Measurements from ENCODE around the gene SRPX. TPM values are rescaled to one million over a fixed set of nuclear protein-coding genes. Genes with fewer than 3 reads are reported as not detected.
A peak's percentile ranks its signal among the peaks of the same experiment; 100 is the strongest.

Gene SRPX, protein sequence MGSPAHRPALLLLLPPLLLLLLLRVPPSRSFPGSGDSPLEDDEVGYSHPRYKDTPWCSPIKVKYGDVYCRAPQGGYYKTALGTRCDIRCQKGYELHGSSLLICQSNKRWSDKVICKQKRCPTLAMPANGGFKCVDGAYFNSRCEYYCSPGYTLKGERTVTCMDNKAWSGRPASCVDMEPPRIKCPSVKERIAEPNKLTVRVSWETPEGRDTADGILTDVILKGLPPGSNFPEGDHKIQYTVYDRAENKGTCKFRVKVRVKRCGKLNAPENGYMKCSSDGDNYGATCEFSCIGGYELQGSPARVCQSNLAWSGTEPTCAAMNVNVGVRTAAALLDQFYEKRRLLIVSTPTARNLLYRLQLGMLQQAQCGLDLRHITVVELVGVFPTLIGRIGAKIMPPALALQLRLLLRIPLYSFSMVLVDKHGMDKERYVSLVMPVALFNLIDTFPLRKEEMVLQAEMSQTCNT
- 10 to 100 TPM; 14.2 to 26.4 (median 22.1) TPM for total RNA-seq

DNA sequence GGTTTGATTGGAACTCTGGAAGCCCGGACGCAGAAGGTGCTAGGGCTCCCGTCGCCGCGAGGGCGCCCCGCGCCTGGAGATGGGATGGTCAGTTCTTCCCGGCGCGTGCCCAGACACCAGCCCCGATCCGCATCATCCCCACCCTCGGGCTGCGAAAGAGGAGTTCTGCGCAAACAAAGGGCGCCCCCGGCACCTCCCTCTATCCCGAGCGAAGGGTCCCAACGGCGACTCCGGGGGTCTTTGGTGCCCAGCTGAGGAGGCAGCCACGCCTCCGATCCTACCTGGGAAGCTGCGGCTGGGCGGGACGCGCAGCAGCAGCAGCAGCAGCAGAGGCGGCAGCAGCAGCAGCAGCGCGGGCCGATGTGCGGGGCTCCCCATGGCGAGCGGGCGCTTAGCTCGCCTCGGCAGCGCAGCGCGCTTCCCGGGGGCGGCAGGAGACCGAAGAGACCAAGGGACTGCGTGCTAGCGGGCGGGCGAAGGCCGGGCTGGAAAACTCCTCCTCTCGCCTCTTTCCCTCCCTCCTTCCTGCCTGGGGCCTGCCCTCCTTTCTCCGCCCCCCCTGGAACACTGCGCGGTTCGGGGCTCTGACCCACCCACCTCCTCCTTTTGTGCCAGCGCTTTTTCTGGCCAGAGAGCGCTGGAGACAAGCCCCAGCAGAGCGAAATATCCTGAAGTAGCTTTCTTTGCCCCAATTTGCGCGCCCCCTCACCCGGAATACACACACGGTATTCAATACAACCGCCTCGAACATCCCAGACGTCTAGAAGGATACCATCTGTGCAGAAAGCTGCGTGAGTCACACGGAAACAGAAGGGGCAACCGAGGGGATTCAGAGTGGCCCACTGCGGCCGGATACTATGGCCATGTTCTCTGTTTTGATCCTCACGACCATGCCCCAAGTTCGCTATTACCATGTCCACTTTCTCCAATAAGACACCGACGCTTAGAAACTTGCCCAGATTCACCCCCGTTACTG, at the start of gene SRPX:
Gene SRPX, minus strand, starts transcription at position 457 of the 976 bp plus-strand sequence. Its CDS starts 79 bp downstream, at position 378.
- Histone ChIP-seq H3K4me1 (no peaks in the 10 kb centered on the region), H3K9me3 (no peaks in the 10 kb centered on the region), H3K27me3 (no peaks in the 10 kb centered on the region), H3K4me3 (peak within 1 kb of the TSS; percentile 20 to 57 (median 38)), H3K36me3 (no peaks in the 10 kb centered on the region), H3K27ac (peak within 1 kb of the TSS in 2 of 4 donors; percentile 18 to 45)
- DNase-seq: no peak
- TF ChIP-seq CTCF (IDR thresholded peaks at IDR 0.05) (no peak), POLR2A (IDR thresholded peaks at IDR 0.05) (no peak)

DNA sequence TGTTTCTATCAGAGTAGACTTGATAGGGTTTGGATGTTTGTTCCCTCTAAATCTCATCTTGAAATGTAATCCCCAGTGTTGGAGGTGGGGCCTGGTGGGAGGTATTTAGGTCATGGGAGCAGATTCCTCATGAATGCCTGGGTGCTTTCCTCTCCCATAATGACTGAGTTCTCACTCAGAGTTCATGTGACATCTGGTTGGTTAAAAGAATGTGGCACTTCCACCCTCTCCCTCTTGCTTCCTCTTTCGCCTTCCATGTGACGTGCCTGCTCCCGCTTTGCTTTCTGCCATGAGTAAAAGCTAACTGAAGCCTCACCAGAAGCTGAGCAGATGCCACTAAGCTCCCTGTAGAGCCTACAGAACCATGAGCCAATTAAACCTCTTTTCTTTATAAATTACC, 47.3 kb upstream of the SRPX start:
- H3K27me3 ChIP-seq: no peaks in the 10 kb centered on the region
- H3K4me3 ChIP-seq: no peak overlapping the region
- H3K4me1 ChIP-seq: no peaks in the 10 kb centered on the region
- no peak for DNase-seq
- no peak for TF ChIP-seq POLR2A (IDR thresholded peaks at IDR 0.05)
- no peak for TF ChIP-seq CTCF (IDR thresholded peaks at IDR 0.05)
- H3K9me3 ChIP-seq: no peaks in the 10 kb centered on the region
- H3K27ac ChIP-seq: no peak overlapping the region
- H3K36me3 ChIP-seq: no peaks in the 10 kb centered on the region

- TF ChIP-seq POLR2A (IDR thresholded peaks at IDR 0.05): no peak
- no peak for TF ChIP-seq CTCF (IDR thresholded peaks at IDR 0.05)
- Histone ChIP-seq H3K4me3 (no peak overlapping the region), H3K27me3 (no peaks in the 10 kb centered on the region), H3K4me1 (no peaks in the 10 kb centered on the region), H3K36me3 (no peaks in the 10 kb centered on the region), H3K9me3 (no peaks in the 10 kb centered on the region), H3K27ac (no peak overlapping the region)
- DNase-seq: no peak
Measured at GRCh38 chrX:38262715-38263620, 42.3 kb upstream of the SRPX start.

- Histone ChIP-seq H3K27me3 (no peaks in the 10 kb centered on the region), H3K27ac (no peak overlapping the region), H3K4me1 (no peaks in the 10 kb centered on the region), H3K36me3 (no peaks in the 10 kb centered on the region), H3K9me3 (no peaks in the 10 kb centered on the region), H3K4me3 (no peak overlapping the region)
- DNase-seq: no peak
- TF ChIP-seq POLR2A (IDR thresholded peaks at IDR 0.05): no peak
- peak in 4 of 6 experiments; percentile 13 to 50 (median 46) for TF ChIP-seq CTCF (IDR thresholded peaks at IDR 0.05)
Measured at GRCh38 chrX:38260231-38260630, 39.6 kb upstream of the SRPX start.

DNA sequence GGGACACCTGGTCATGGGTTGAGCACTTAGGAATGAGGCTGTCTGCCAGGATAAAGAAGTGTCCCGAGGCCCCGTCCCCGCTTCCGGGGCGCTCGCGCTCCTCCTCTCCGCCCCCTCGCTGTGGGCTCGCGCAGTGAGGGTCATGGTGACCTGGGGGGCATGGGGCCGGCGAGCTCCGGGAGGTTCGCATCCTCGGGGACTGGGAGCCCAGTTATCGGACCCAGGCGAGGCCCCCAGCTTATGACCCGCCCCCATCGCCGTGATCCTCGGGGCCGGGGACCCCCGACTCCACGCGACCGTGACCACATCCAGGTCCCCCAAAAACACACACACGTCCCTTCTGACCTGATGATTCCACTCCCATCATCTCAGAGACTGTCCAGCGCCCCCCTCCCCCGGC, 35.3 kb upstream of the SRPX start:
- H3K27me3 ChIP-seq: no peaks in the 10 kb centered on the region
- no peaks in the 10 kb centered on the region for H3K36me3 ChIP-seq
- H3K27ac ChIP-seq: no peak overlapping the region
- no peaks in the 10 kb centered on the region for H3K9me3 ChIP-seq
- no peak for DNase-seq
- TF ChIP-seq CTCF (IDR thresholded peaks at IDR 0.05) (no peak), POLR2A (IDR thresholded peaks at IDR 0.05) (no peak)
- no peak overlapping the region for H3K4me3 ChIP-seq
- no peaks in the 10 kb centered on the region for H3K4me1 ChIP-seq

Data from Peyer's patch (tissue), 4 donors.